ENCODE measurements around the gene RAB10.
"Not testable (repeated sequence)": the region's sequence is repeated elsewhere in the genome, so short reads cannot be mapped to it uniquely, and the experiment has no call there.

The RAB10 gene

GRCh38 chr2:26016012-26016705, 17.7 kb upstream of the RAB10 start:
- DNase-seq (ENCODE audit: low read depth) = no peak

GRCh38 chr2:26016706-26017045, 17.2 kb upstream of the RAB10 start:
- not testable (repeated sequence) for DNase-seq (ENCODE audit: low read depth)

- DNase-seq (ENCODE audit: low read depth) = no peak
Measured at GRCh38 chr2:26017464-26018183, 16.3 kb upstream of the RAB10 start.

- DNase-seq (ENCODE audit: low read depth) = peak; percentile 73
Measured at GRCh38 chr2:26018184-26019055, 15.5 kb upstream of the RAB10 start.

GRCh38 chr2:26020231-26020640, 13.6 kb upstream of the RAB10 start:
- no peak for DNase-seq (ENCODE audit: low read depth)

GRCh38 chr2:26024260-26024659, 9.6 kb upstream of the RAB10 start:
- DNase-seq (ENCODE audit: low read depth) = no peak

- no peak for DNase-seq (ENCODE audit: low read depth)
Measured at GRCh38 chr2:26025509-26025908, 8.4 kb upstream of the RAB10 start.

GRCh38 chr2:26028083-26028482, 5.8 kb upstream of the RAB10 start:
- not testable (repeated sequence) for DNase-seq (ENCODE audit: low read depth)

- not testable (repeated sequence) for DNase-seq (ENCODE audit: low read depth)
Measured at GRCh38 chr2:26032586-26033269, 1.2 kb upstream of the RAB10 start.

- peak; percentile 66 for DNase-seq (ENCODE audit: low read depth)
Measured at GRCh38 chr2:26033270-26033817, 540 bp upstream of the RAB10 start.

- no peak for DNase-seq (ENCODE audit: low read depth)
Measured at GRCh38 chr2:26034637-26034992, 731 bp downstream of the RAB10 start.

- DNase-seq (ENCODE audit: low read depth) = no peak
Measured at GRCh38 chr2:26035090-26035743, 1.3 kb downstream of the RAB10 start.

- no peak for DNase-seq (ENCODE audit: low read depth)
Measured at GRCh38 chr2:26039603-26040323, 5.9 kb downstream of the RAB10 start.

- DNase-seq (ENCODE audit: low read depth) = no peak
Measured at GRCh38 chr2:26043109-26043508, 9.2 kb downstream of the RAB10 start.

- DNase-seq (ENCODE audit: low read depth) = peak; percentile 35
Measured at GRCh38 chr2:26043862-26044696, 10.2 kb downstream of the RAB10 start.

GRCh38 chr2:26048791-26049190, 14.9 kb downstream of the RAB10 start:
- no peak for DNase-seq (ENCODE audit: low read depth)

- no peak for DNase-seq (ENCODE audit: low read depth)
Measured at GRCh38 chr2:26049641-26050040, 15.8 kb downstream of the RAB10 start.

- no peak for DNase-seq (ENCODE audit: low read depth)
Measured at GRCh38 chr2:26052740-26053139, 18.9 kb downstream of the RAB10 start.

GRCh38 chr2:26054598-26055348, 20.9 kb downstream of the RAB10 start:
- no peak for DNase-seq (ENCODE audit: low read depth)

All from GM04504 (cell line).